ENCODE results near the gene MIPOL1.

The MIPOL1 gene

GRCh38 chr14:37472906-37473305 lies 275.2 kb downstream of the MIPOL1 start:
- Mint-ChIP-seq H3K27ac (no peak overlapping the region), H3K27me3 (no peaks in the 10 kb centered on the region), H3K9me3 (peaks cover 9 to 15% of the 10 kb centered on the region in 2 donors), H3K4me3 (no peak overlapping the region), H3K4me1 (no peaks in the 10 kb centered on the region), H3K36me3 (no peaks in the 10 kb centered on the region)
- ATAC-seq (replicated peaks) = no peak
- DNase-seq = no peak

GRCh38 chr14:37474191-37474590 lies 276.5 kb downstream of the MIPOL1 start:
- no peaks in the 10 kb centered on the region for H3K36me3 Mint-ChIP-seq
- no peak overlapping the region for H3K4me3 Mint-ChIP-seq
- no peaks in the 10 kb centered on the region for H3K4me1 Mint-ChIP-seq
- no peak overlapping the region for H3K27ac Mint-ChIP-seq
- DNase-seq (no peak), ATAC-seq (replicated peaks) (no peak)
- peaks cover 9 to 12% of the 10 kb centered on the region in 2 donors for H3K9me3 Mint-ChIP-seq
- H3K27me3 Mint-ChIP-seq = no peaks in the 10 kb centered on the region

- peaks cover 22 to 28% of the 10 kb centered on the region in 2 donors for H3K9me3 Mint-ChIP-seq
- no peak for ATAC-seq (replicated peaks)
- no peak overlapping the region for H3K4me3 Mint-ChIP-seq
- DNase-seq = no peak
- H3K36me3 Mint-ChIP-seq = peaks cover 0 to 2% of the 10 kb centered on the region in 2 donors
- H3K4me1 Mint-ChIP-seq = no peaks in the 10 kb centered on the region
- no peaks in the 10 kb centered on the region for H3K27me3 Mint-ChIP-seq
- H3K27ac Mint-ChIP-seq = no peak overlapping the region
Measured at GRCh38 chr14:37480446-37481290, 282.9 kb downstream of the MIPOL1 start.

GRCh38 chr14:37482428-37482827 lies 284.7 kb downstream of the MIPOL1 start:
- H3K9me3 Mint-ChIP-seq = peaks cover 22 to 26% of the 10 kb centered on the region in 2 donors
- no peak for ATAC-seq (replicated peaks)
- no peak overlapping the region for H3K4me3 Mint-ChIP-seq

GRCh38 chr14:37483672-37484071 lies 285.9 kb downstream of the MIPOL1 start:
- no peak overlapping the region for H3K27ac Mint-ChIP-seq
- no peaks in the 10 kb centered on the region for H3K27me3 Mint-ChIP-seq
- H3K36me3 Mint-ChIP-seq = peaks cover 0 to 2% of the 10 kb centered on the region in 2 donors
- no peak for ATAC-seq (replicated peaks)
- DNase-seq = no peak
- H3K4me3 Mint-ChIP-seq = no peak overlapping the region
- no peaks in the 10 kb centered on the region for H3K4me1 Mint-ChIP-seq
- H3K9me3 Mint-ChIP-seq = peaks cover 25 to 26% of the 10 kb centered on the region in 2 donors

More at GRCh38 chr14:37482428-37482827, 284.7 kb downstream of the MIPOL1 start:
- Mint-ChIP-seq H3K36me3 (peaks cover 0 to 2% of the 10 kb centered on the region in 2 donors), H3K4me1 (no peaks in the 10 kb centered on the region), H3K27me3 (no peaks in the 10 kb centered on the region), H3K27ac (no peak overlapping the region)
- DNase-seq = no peak

GRCh38 chr14:37490607-37491006 lies 292.9 kb downstream of the MIPOL1 start:
- no peak overlapping the region for H3K27ac Mint-ChIP-seq
- H3K4me1 Mint-ChIP-seq = no peaks in the 10 kb centered on the region
- no peaks in the 10 kb centered on the region for H3K36me3 Mint-ChIP-seq
- ATAC-seq (replicated peaks) (no peak), DNase-seq (no peak)
- H3K27me3 Mint-ChIP-seq = no peaks in the 10 kb centered on the region
- peaks cover 0 to 4% of the 10 kb centered on the region in 2 donors for H3K9me3 Mint-ChIP-seq
- no peak overlapping the region for H3K4me3 Mint-ChIP-seq

- H3K9me3 Mint-ChIP-seq = peaks cover 0 to 4% of the 10 kb centered on the region in 2 donors
- H3K27me3 Mint-ChIP-seq = no peaks in the 10 kb centered on the region
- H3K4me3 Mint-ChIP-seq = no peak overlapping the region
- H3K27ac Mint-ChIP-seq = no peak overlapping the region
- H3K4me1 Mint-ChIP-seq = no peaks in the 10 kb centered on the region
- no peak for DNase-seq
- no peaks in the 10 kb centered on the region for H3K36me3 Mint-ChIP-seq
- ATAC-seq (replicated peaks) = no peak
Measured at GRCh38 chr14:37491076-37491475, 293.3 kb downstream of the MIPOL1 start.

GRCh38 chr14:37493606-37494005 lies 295.9 kb downstream of the MIPOL1 start:
- Mint-ChIP-seq H3K9me3 (peaks cover 1 to 3% of the 10 kb centered on the region in 2 donors), H3K4me3 (no peak overlapping the region), H3K36me3 (no peaks in the 10 kb centered on the region), H3K4me1 (no peaks in the 10 kb centered on the region), H3K27ac (no peak overlapping the region), H3K27me3 (no peaks in the 10 kb centered on the region)
- no peak for ATAC-seq (replicated peaks)
- DNase-seq = no peak

GRCh38 chr14:37497422-37497821 lies 299.7 kb downstream of the MIPOL1 start:
- Mint-ChIP-seq H3K4me3 (no peak overlapping the region), H3K9me3 (peaks cover 0 to 3% of the 10 kb centered on the region in 2 donors), H3K27me3 (no peaks in the 10 kb centered on the region), H3K4me1 (no peaks in the 10 kb centered on the region), H3K36me3 (no peaks in the 10 kb centered on the region), H3K27ac (no peak overlapping the region)
- no peak for ATAC-seq (replicated peaks)
- no peak for DNase-seq

- no peak overlapping the region for H3K4me3 Mint-ChIP-seq
- H3K9me3 Mint-ChIP-seq = peaks cover 3% of the 10 kb centered on the region in 2 donors
- H3K27me3 Mint-ChIP-seq = no peaks in the 10 kb centered on the region
- no peaks in the 10 kb centered on the region for H3K4me1 Mint-ChIP-seq
- DNase-seq (no peak), ATAC-seq (replicated peaks) (no peak)
- H3K27ac Mint-ChIP-seq = no peak overlapping the region
- H3K36me3 Mint-ChIP-seq = no peaks in the 10 kb centered on the region
Measured at GRCh38 chr14:37501877-37502276, 304.1 kb downstream of the MIPOL1 start.

GRCh38 chr14:37508503-37508902 lies 310.8 kb downstream of the MIPOL1 start:
- no peaks in the 10 kb centered on the region for H3K4me1 Mint-ChIP-seq
- no peak for ATAC-seq (replicated peaks)
- H3K4me3 Mint-ChIP-seq = no peak overlapping the region
- peaks cover 0 to 3% of the 10 kb centered on the region in 2 donors for H3K9me3 Mint-ChIP-seq
- H3K36me3 Mint-ChIP-seq = no peaks in the 10 kb centered on the region
- no peak for DNase-seq
- H3K27me3 Mint-ChIP-seq = no peaks in the 10 kb centered on the region
- H3K27ac Mint-ChIP-seq = no peak overlapping the region

GRCh38 chr14:37512173-37512572 lies 314.4 kb downstream of the MIPOL1 start:
- Mint-ChIP-seq H3K36me3 (no peaks in the 10 kb centered on the region), H3K4me3 (no peak overlapping the region), H3K4me1 (no peaks in the 10 kb centered on the region), H3K27ac (no peak overlapping the region), H3K9me3 (no peaks in the 10 kb centered on the region), H3K27me3 (no peaks in the 10 kb centered on the region)
- ATAC-seq (replicated peaks) (no peak), DNase-seq (no peak)

- H3K4me3 Mint-ChIP-seq = no peak overlapping the region
- ATAC-seq (replicated peaks) = no peak
Measured at GRCh38 chr14:37515771-37516170, 318.0 kb downstream of the MIPOL1 start.

GRCh38 chr14:37526994-37527393 lies 329.3 kb downstream of the MIPOL1 start:
- no peaks in the 10 kb centered on the region for H3K36me3 Mint-ChIP-seq
- H3K27me3 Mint-ChIP-seq = no peaks in the 10 kb centered on the region
- H3K4me3 Mint-ChIP-seq = no peak overlapping the region
- no peaks in the 10 kb centered on the region for H3K4me1 Mint-ChIP-seq
- no peak overlapping the region for H3K27ac Mint-ChIP-seq
- peaks cover 0 to 3% of the 10 kb centered on the region in 2 donors for H3K9me3 Mint-ChIP-seq
- ATAC-seq (replicated peaks) = no peak
- DNase-seq = no peak

More at GRCh38 chr14:37515771-37516170, 318.0 kb downstream of the MIPOL1 start:
- Mint-ChIP-seq H3K9me3 (no peaks in the 10 kb centered on the region), H3K27me3 (no peaks in the 10 kb centered on the region), H3K4me1 (no peaks in the 10 kb centered on the region), H3K27ac (no peak overlapping the region), H3K36me3 (no peaks in the 10 kb centered on the region)
- no peak for DNase-seq

- H3K9me3 Mint-ChIP-seq = no peaks in the 10 kb centered on the region
- no peak overlapping the region for H3K4me3 Mint-ChIP-seq
- H3K27me3 Mint-ChIP-seq = no peaks in the 10 kb centered on the region
- no peaks in the 10 kb centered on the region for H3K36me3 Mint-ChIP-seq
- H3K27ac Mint-ChIP-seq = no peak overlapping the region
- no peak for DNase-seq
- no peaks in the 10 kb centered on the region for H3K4me1 Mint-ChIP-seq
- no peak for ATAC-seq (replicated peaks)
Measured at GRCh38 chr14:37539992-37540391, 342.3 kb downstream of the MIPOL1 start.
